ENCODE measurements around the gene PKNOX2.

PKNOX2 gene

DNA sequence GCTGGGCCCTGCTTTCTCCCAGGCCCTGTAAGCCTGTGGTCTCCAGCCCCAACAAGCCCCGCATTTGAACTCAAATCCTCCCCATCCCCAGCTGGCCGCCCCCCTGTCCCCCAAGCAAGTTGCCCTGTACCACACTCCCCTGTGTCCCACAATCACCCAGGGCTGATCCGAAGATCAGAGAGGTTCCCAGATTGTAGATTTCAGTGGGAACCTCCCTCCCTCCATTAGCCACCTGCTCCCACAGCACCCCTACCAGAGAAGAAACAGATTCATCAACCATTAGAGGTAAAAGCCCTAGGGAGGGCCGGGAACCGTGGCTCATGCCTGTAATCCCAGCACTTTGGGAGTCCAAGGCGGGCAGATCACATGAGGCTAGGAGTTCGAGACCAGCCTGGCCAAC lies 224.1 kb downstream of the PKNOX2 start:
- no peak for TF ChIP-seq CTCF (conservative IDR thresholded peaks at IDR 0.05; ENCODE audit: low read depth, low read length)
- DNase-seq (ENCODE audit: low read depth) = no peak

GRCh38 chr11:125389339-125390166 lies 225.0 kb downstream of the PKNOX2 start:
- H3K4me3 ChIP-seq (ENCODE audit: low read depth, low read length) = no peak overlapping the region
- TF ChIP-seq CTCF (conservative IDR thresholded peaks at IDR 0.05; ENCODE audit: low read depth, low read length) = no peak
- DNase-seq (ENCODE audit: low read depth) = no peak

More for the DNA sequence above, 224.1 kb downstream of the PKNOX2 start:
- H3K4me3 ChIP-seq (ENCODE audit: low read depth, low read length) = no peak overlapping the region

- TF ChIP-seq CTCF (conservative IDR thresholded peaks at IDR 0.05; ENCODE audit: low read depth, low read length) = no peak
- DNase-seq (ENCODE audit: low read depth) = peak; percentile 28
- no peak overlapping the region for H3K4me3 ChIP-seq (ENCODE audit: low read depth, low read length)
Observed at GRCh38 chr11:125390946-125391345, 226.4 kb downstream of the PKNOX2 start.

GRCh38 chr11:125393331-125393730 lies 228.8 kb downstream of the PKNOX2 start:
- H3K4me3 ChIP-seq (ENCODE audit: low read depth, low read length) = no peak overlapping the region
- DNase-seq (ENCODE audit: low read depth) = no peak
- no peak for TF ChIP-seq CTCF (conservative IDR thresholded peaks at IDR 0.05; ENCODE audit: low read depth, low read length)

GRCh38 chr11:125394296-125394695 lies 229.7 kb downstream of the PKNOX2 start:
- TF ChIP-seq CTCF (conservative IDR thresholded peaks at IDR 0.05; ENCODE audit: low read depth, low read length) = no peak
- no peak overlapping the region for H3K4me3 ChIP-seq (ENCODE audit: low read depth, low read length)
- DNase-seq (ENCODE audit: low read depth) = no peak

DNA sequence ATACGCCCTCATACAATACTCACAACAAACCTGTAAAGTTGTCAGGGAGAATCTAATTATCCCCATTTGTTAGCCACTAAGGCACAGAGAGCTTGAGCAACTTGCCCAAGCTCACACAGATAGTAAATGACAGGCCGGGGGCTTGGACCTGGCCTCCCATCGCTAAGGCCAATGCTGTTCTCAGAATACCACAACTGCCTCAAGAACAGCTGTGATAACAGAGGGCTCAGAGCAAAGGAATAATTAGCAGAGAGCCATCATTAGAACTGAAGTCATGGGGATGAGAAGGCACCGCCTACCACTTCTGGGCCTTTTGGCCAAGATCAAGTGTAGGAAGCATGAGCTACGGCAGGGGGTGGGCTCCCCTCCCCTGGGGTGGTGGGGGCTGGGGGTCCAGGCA lies 232.9 kb downstream of the PKNOX2 start:
- DNase-seq (ENCODE audit: low read depth) = no peak
- no peak for TF ChIP-seq CTCF (conservative IDR thresholded peaks at IDR 0.05; ENCODE audit: low read depth, low read length)
- H3K4me3 ChIP-seq (ENCODE audit: low read depth, low read length) = no peak overlapping the region

DNA sequence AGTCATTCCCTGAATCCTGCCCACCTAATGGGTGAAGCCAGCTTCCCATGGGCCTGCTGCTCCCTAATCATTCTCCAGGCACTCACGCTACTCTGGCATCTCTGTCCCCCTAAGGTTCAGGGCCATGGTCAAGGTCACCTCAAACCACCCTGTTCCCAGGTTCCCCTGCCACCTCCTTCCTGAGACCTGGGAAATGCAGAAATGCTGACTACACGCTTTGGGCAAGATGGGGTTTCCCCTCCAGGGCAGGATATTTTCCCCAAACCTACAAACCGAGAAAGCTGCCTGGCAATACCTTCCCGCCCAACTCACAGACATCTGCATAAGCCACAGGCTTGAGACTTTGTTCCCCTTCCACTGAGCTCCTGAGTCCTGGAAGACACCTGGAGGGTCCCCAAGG lies 233.9 kb downstream of the PKNOX2 start:
- no peak for DNase-seq (ENCODE audit: low read depth)
- no peak overlapping the region for H3K4me3 ChIP-seq (ENCODE audit: low read depth, low read length)
- no peak for TF ChIP-seq CTCF (conservative IDR thresholded peaks at IDR 0.05; ENCODE audit: low read depth, low read length)
